ENCODE measurements around the gene TNS4. TPM values are rescaled to one million over a fixed set of nuclear protein-coding genes. Genes with fewer than 3 reads are reported as not detected.

TNS4 gene
- total and polyA plus RNA-seq, 4 donors: 0.29 TPM; not detected in 3

- Histone ChIP-seq H3K9me3 (ENCODE audit: control insufficient read depth, insufficient read depth, low read length) (no peaks in the 10 kb centered on the region), H3K27ac (ENCODE audit: low read depth, low read length) (no peak overlapping the region), H3K36me3 (ENCODE audit: control insufficient read depth, insufficient read depth, low read length) (no peaks in the 10 kb centered on the region), H3K4me1 (ENCODE audit: control insufficient read depth, insufficient read depth, low read length) (peaks cover 49% of the 10 kb centered on the region), H3K27me3 (ENCODE audit: control insufficient read depth, insufficient read depth, low read length) (no peaks in the 10 kb centered on the region), H3K4me3 (ENCODE audit: low read depth, low read length) (no peak overlapping the region)
- DNase-seq (ENCODE audit: low read depth in 4 of 6, low spot score in 6 of 6): no peak
- 59% methylated on average over 13 of the region's 13 CpGs for WGBS (ENCODE audit: insufficient coverage)
Observed at GRCh38 chr17:40536295-40537171, 35.1 kb upstream of the TNS4 start.

- Histone ChIP-seq H3K27ac (ENCODE audit: low read depth, low read length) (no peak overlapping the region), H3K36me3 (ENCODE audit: control insufficient read depth, insufficient read depth, low read length) (no peaks in the 10 kb centered on the region), H3K4me1 (ENCODE audit: control insufficient read depth, insufficient read depth, low read length) (peaks cover 43% of the 10 kb centered on the region), H3K9me3 (ENCODE audit: control insufficient read depth, insufficient read depth, low read length) (no peaks in the 10 kb centered on the region), H3K4me3 (ENCODE audit: low read depth, low read length) (no peak overlapping the region), H3K27me3 (ENCODE audit: control insufficient read depth, insufficient read depth, low read length) (no peaks in the 10 kb centered on the region)
- no peak for DNase-seq (ENCODE audit: low read depth in 4 of 6, low spot score in 6 of 6)
- 83% methylated on average over 3 of the region's 3 CpGs for WGBS (ENCODE audit: insufficient coverage)
Observed at GRCh38 chr17:40535924-40536294, 34.5 kb upstream of the TNS4 start.

- 89% methylated on average over 3 of the region's 4 CpGs for WGBS (ENCODE audit: insufficient coverage)
- H3K27ac ChIP-seq (ENCODE audit: low read depth, low read length): no peak overlapping the region
- peaks cover 42% of the 10 kb centered on the region for H3K4me1 ChIP-seq (ENCODE audit: control insufficient read depth, insufficient read depth, low read length)
- no peak for DNase-seq (ENCODE audit: low read depth in 4 of 6, low spot score in 6 of 6)
- H3K36me3 ChIP-seq (ENCODE audit: control insufficient read depth, insufficient read depth, low read length): no peaks in the 10 kb centered on the region
- H3K4me3 ChIP-seq (ENCODE audit: low read depth, low read length): no peak overlapping the region
- H3K9me3 ChIP-seq (ENCODE audit: control insufficient read depth, insufficient read depth, low read length): no peaks in the 10 kb centered on the region
- H3K27me3 ChIP-seq (ENCODE audit: control insufficient read depth, insufficient read depth, low read length): no peaks in the 10 kb centered on the region
Observed at GRCh38 chr17:40535438-40535837, 34.0 kb upstream of the TNS4 start.

- no peaks in the 10 kb centered on the region for H3K9me3 ChIP-seq (ENCODE audit: control insufficient read depth, insufficient read depth, low read length)
- no peak overlapping the region for H3K27ac ChIP-seq (ENCODE audit: low read depth, low read length)
- no peaks in the 10 kb centered on the region for H3K36me3 ChIP-seq (ENCODE audit: control insufficient read depth, insufficient read depth, low read length)
- 76% methylated on average over 7 of the region's 11 CpGs for WGBS (ENCODE audit: insufficient coverage)
- H3K4me3 ChIP-seq (ENCODE audit: low read depth, low read length): no peak overlapping the region
- no peaks in the 10 kb centered on the region for H3K27me3 ChIP-seq (ENCODE audit: control insufficient read depth, insufficient read depth, low read length)
- H3K4me1 ChIP-seq (ENCODE audit: control insufficient read depth, insufficient read depth, low read length): peaks cover 36% of the 10 kb centered on the region
- DNase-seq (ENCODE audit: low read depth in 4 of 6, low spot score in 6 of 6): no peak
Observed at GRCh38 chr17:40534371-40535189, 33.2 kb upstream of the TNS4 start.

- Histone ChIP-seq H3K9me3 (ENCODE audit: control insufficient read depth, insufficient read depth, low read length) (no peaks in the 10 kb centered on the region), H3K36me3 (ENCODE audit: control insufficient read depth, insufficient read depth, low read length) (no peaks in the 10 kb centered on the region), H3K4me3 (ENCODE audit: low read depth, low read length) (no peak overlapping the region), H3K4me1 (ENCODE audit: control insufficient read depth, insufficient read depth, low read length) (peaks cover 29% of the 10 kb centered on the region), H3K27me3 (ENCODE audit: control insufficient read depth, insufficient read depth, low read length) (no peaks in the 10 kb centered on the region), H3K27ac (ENCODE audit: low read depth, low read length) (no peak overlapping the region)
- DNase-seq (ENCODE audit: low read depth in 4 of 6, low spot score in 6 of 6): no peak
- 76% methylated on average over 2 of the region's 4 CpGs for WGBS (ENCODE audit: insufficient coverage)
Observed at GRCh38 chr17:40533896-40534295, 32.5 kb upstream of the TNS4 start.

- WGBS (ENCODE audit: insufficient coverage): no CpG with 5 or more reads among the region's 6 CpGs
- H3K27ac ChIP-seq (ENCODE audit: low read depth, low read length): no peak overlapping the region
Observed at GRCh38 chr17:40532520-40533253, 31.3 kb upstream of the TNS4 start.

GRCh38 chr17:40531051-40531991 lies 29.9 kb upstream of the TNS4 start:
- no peak overlapping the region for H3K27ac ChIP-seq (ENCODE audit: low read depth, low read length)
- no peaks in the 10 kb centered on the region for H3K9me3 ChIP-seq (ENCODE audit: control insufficient read depth, insufficient read depth, low read length)
- no peaks in the 10 kb centered on the region for H3K36me3 ChIP-seq (ENCODE audit: control insufficient read depth, insufficient read depth, low read length)
- WGBS (ENCODE audit: insufficient coverage): 85% methylated on average over 13 of the region's 15 CpGs
- H3K27me3 ChIP-seq (ENCODE audit: control insufficient read depth, insufficient read depth, low read length): peaks cover 2% of the 10 kb centered on the region
- no peak overlapping the region for H3K4me3 ChIP-seq (ENCODE audit: low read depth, low read length)
- no peak for DNase-seq (ENCODE audit: low read depth in 4 of 6, low spot score in 6 of 6)
- peaks cover 6% of the 10 kb centered on the region for H3K4me1 ChIP-seq (ENCODE audit: control insufficient read depth, insufficient read depth, low read length)

More at GRCh38 chr17:40532520-40533253, 31.3 kb upstream of the TNS4 start:
- peaks cover 18% of the 10 kb centered on the region for H3K4me1 ChIP-seq (ENCODE audit: control insufficient read depth, insufficient read depth, low read length)
- H3K36me3 ChIP-seq (ENCODE audit: control insufficient read depth, insufficient read depth, low read length): no peaks in the 10 kb centered on the region
- H3K27me3 ChIP-seq (ENCODE audit: control insufficient read depth, insufficient read depth, low read length): no peaks in the 10 kb centered on the region
- no peak overlapping the region for H3K4me3 ChIP-seq (ENCODE audit: low read depth, low read length)
- no peak for DNase-seq (ENCODE audit: low read depth in 4 of 6, low spot score in 6 of 6)
- no peaks in the 10 kb centered on the region for H3K9me3 ChIP-seq (ENCODE audit: control insufficient read depth, insufficient read depth, low read length)

- no peaks in the 10 kb centered on the region for H3K36me3 ChIP-seq (ENCODE audit: control insufficient read depth, insufficient read depth, low read length)
- H3K27ac ChIP-seq (ENCODE audit: low read depth, low read length): no peak overlapping the region
- DNase-seq (ENCODE audit: low read depth in 4 of 6, low spot score in 6 of 6): no peak
- H3K4me1 ChIP-seq (ENCODE audit: control insufficient read depth, insufficient read depth, low read length): peaks cover 4% of the 10 kb centered on the region
- 81% methylated on average over 5 of the region's 5 CpGs for WGBS (ENCODE audit: insufficient coverage)
- H3K9me3 ChIP-seq (ENCODE audit: control insufficient read depth, insufficient read depth, low read length): no peaks in the 10 kb centered on the region
- H3K27me3 ChIP-seq (ENCODE audit: control insufficient read depth, insufficient read depth, low read length): peaks cover 2% of the 10 kb centered on the region
- H3K4me3 ChIP-seq (ENCODE audit: low read depth, low read length): no peak overlapping the region
Observed at GRCh38 chr17:40530531-40530994, 29.1 kb upstream of the TNS4 start.
